Right forelimb (tissue), 1 donor: ENCODE data around the gene ZRANB2.
A peak's percentile ranks its signal among the peaks of the same experiment; 100 is the strongest.

ENCODE experiments used
- DNase-seq: peaks from one replicate; pipeline ENCODE4 v3.0.0-alpha.2; 2018

Gene ZRANB2

DNA sequence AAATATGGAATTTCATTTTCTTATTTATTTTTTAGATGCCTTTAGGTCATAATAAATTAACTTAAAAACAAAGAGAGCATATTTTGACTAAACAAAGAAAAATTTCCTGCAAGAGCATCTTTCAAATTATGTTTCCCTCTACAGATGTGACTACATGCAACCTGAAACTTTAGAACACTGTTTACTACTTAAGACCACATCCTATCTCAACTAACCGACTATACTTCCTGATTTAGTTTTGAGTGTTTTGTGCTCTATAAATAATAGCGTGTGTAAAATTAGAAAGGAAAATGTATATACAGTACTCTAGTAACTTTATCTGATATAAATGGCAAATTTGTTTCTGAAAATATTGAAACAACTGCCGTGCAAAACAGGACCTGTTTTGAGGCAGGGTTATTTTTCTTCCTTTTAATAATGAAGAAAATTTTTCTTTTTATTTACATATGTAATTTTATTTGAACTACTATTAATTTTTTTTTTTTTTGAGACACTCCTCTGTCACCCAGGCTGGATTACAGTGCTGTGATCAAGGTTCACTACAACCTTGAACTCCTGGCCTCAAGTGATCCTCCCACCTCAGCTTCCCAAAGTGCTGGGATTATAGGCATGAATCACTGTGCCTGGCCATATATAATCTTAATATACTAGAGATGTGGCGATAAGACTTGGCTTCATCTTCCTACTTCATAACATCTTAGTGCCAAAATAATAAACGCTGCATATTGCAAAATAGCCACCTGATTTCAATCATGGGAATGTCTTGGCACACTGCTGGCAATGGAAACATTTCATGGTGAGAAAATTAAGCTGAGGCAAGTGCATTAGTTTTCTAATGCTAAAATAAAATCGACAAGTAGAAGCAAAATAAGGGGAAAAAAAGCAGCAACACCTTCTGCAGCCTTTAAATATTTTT is 12.3 kb downstream of the ZRANB2 start:
- no peak for DNase-seq

DNA sequence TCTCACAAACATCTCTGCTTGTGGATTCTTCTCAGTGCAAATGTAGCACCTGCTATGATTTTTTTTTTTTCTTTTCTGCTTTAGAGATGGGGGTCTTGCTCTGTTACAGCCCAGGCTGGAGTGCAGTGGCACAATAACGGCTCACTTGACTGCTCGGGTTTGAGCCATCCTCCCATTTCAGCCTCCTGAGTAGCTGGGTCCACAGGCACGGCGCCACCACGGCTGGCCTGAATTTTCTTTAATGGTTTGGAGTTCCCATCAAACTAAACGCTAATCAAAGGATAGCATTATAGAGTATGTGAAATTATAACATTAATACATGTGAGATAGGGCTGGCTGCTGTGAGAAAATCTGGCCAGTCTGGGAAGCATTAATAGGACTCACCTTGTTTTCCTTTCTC is 26.0 kb downstream of the ZRANB2 start:
- DNase-seq: no peak

DNA sequence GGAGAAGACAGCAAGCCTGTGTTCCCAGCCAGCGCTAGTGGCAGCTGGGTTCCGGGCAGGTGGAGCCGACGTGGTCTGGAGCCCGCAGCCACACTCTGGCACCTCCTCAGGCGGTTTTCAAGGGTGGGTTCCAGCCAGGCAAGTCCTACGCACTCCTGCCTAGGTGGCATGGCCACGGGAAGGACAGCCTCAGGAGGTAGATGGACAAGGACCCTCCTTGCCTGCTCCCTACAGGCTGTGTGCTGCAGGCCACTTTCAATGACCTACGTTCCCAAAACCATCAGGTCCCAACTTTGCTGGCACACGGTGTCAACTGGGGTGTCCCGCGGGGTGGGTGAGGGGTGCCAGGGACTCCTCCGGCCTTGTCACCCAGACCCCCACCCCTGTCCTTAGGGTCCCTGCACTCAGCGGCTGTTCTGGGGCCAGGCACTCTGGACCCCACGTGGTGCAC is 26.5 kb downstream of the ZRANB2 start:
- DNase-seq: no peak

DNA sequence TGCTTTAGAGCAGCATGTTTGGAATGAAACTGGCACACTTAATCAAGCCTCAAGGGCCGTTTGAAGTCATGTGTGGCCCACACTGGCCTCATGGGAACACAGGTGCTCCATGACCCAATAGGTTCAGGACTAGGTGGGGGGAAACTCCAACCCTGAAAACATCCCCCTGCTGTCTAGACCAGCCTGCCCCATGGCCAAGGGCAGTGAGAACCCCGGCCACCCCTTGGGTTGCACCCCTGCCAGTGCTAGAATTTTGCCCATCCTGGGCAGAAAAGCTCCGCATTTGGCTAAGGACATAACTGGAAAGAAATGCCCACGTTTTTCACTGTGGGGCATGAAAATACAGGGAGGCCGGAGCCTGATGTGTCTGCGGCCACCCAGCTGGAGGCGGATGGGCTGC is 27.1 kb downstream of the ZRANB2 start:
- no peak for DNase-seq

DNA sequence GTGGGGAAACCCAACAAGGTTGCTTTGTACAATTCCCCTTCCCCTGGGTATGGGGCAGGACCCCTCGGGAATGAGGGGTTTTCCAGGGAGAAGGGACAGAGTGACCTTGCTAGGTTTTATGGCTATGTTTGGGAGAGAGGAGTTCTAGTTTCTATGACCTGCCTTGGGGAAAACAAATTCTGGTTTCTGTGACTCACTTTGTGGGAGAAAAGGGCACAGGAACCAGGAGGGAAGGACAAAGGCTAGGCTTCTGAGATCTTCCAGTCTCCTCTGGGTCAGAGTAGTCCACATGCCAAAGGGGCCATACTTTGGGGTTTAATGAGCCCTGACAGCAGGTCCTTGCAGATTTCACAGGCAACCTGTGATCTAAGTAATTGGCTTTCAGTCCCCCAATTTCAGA is 27.7 kb downstream of the ZRANB2 start:
- no peak for DNase-seq

DNA sequence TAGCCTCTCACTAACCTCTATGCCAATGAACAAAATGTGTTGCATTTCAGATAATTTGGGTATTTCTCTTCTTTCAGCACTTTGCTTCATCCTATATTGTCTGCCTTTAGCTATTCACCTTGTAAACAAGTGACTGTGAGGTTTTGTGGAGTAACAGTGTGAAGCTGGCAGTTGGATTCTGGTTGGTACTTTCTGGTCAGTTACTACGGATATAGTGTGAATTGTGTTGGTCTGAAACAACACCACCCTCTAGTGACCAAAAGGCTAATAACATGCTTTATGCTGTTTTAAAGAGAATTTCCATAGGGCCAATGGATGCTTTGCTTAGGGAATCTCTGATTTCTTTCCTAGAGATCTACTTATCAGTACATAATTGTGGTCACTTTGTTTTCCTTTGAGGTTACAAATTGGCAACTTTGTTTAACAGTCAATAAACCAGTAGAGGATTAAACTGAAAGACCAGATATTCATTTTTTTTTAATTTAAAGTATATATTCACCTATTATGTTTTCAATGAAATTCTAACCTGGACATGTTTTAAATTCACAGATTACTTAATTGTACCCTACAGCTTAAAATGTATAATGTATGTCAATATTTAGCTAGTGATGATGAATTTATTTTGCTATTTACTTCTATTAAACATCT is 30.8 kb downstream of the ZRANB2 start:
- DNase-seq: no peak

DNA sequence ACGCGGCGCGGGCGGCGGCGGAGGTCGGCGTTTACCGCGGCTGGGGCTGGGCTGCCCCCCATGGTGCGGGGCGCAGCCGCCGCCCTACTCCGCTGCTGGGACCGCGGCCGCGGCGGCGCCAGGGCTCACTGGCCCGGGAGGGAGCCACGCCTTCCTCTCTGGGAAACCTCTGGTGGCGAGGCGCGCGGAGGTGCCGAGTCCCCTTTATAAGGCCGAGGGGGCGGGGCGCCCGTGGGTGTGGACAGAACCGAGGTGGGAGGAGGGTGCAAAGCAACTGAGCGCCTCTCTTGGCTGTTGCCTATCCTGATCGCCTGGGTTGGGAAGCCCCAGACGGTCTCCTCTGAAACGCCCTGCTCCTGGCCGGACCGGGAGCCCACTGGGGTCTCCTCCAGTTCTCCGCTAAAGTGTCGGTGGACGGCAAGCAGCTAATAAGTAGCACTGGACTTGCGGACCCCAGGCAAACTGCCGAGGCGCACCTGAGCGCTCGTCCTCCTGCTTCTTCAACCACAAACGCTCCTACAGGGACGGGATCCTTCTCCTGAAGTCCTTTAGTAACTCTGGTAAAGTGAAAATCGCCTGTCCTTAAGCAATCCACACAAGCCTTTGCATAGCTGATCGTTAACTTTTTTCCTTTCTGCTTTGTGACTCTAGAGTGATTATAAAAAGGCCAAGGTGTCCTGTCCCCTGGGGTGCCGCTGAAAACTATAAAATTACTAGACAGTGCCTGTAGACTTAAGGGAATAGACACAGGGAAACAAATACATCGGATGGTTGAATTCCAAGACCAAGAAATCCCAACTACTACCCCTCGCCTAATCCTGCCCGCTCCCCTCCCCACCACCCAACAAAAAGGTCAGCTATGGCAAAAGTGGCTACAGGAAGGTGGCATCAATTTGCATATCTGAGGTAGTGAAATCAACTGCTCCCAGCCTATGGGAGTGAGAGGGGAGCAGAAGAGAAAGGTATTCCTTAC is 32.9 kb downstream of the ZRANB2 start, which contains the start of gene PTGER3:
PTGER3 (minus strand) TSS at position 182 of the 973 bp plus-strand sequence. CDS start 239 bp downstream, outside the sequence.
- peak; percentile 61 for DNase-seq

DNA sequence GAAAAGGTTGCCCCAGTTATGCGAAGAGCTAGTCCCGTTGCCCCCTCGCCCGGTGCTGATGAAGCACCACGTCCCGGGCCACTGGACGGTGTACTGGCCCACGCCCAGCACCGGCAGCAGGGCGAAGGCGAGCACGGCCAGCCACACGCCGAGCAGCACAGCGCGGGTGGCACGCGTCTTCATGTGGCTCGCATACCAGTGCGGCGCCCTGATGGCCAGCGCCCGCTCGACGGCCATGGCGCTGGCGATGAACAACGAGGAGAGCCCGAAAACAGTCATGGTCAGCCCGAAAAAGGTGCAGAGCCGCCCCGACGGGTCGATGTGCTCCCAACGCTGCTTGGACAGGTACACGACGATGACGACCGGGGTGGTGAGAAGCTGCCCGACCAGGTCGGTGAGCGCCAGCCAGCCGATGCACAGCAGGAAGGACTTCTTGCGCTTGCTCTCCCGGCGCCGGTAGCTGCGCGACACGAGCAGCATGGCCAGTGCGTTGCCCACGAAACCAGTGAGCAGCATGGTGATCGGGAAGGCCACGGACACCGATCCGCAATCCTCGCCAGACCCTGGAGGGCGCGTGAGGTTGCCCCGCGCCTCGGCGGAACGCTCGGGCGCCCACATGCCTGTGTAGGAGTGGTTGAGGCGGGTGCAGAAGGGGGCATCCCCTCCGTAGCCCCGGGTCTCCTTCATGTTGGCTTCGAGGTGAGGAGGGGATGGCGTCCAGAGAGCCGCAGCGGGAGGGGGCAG is 33.8 kb downstream of the ZRANB2 start:
- DNase-seq: peak; percentile 50

DNA sequence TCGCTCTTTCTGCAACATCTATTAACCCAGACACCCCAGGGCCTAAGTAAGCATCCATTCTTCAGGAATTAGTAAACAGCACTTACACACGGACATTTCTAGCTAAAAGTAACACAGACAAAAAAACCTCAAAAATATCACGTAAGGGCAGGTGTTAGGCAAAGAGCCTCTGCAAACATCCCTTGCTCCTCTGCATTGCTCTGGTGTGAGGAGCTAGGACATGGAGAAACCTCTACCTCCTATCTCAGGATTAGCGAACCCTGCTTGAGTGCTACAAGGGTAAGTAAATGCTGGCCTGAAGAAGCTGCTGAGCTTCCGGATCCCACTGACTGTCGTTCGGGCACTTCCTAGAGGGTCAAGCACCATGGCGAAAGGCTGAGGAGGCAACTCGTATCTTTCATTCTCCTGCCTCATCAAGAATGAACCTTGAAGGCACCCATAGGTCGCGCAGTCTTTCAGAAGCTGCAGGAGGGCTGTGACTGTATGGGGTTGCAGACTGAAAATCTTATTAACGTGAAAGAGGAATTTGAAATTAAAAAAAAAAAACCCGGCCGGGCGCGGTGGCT is 35.3 kb downstream of the ZRANB2 start:
- DNase-seq: no peak

DNA sequence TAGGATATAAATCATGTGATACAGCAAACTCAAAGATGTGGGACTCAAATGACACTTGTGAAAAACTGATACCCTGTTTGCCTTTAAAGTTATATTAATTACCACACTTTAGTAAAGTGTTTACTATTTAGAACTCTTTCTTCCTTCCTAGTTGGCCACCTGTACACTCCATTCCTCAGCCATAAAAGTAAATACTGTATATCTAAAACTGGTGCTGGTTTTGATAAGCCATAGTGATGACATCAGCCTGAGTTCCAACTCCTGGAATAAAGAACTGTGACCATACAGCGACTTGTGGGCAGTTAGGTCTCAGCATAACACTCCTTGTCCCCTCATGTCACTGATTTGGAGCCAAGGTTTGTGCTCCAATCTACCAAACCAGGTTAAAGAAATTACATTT is 36.0 kb downstream of the ZRANB2 start:
- DNase-seq: no peak

DNA sequence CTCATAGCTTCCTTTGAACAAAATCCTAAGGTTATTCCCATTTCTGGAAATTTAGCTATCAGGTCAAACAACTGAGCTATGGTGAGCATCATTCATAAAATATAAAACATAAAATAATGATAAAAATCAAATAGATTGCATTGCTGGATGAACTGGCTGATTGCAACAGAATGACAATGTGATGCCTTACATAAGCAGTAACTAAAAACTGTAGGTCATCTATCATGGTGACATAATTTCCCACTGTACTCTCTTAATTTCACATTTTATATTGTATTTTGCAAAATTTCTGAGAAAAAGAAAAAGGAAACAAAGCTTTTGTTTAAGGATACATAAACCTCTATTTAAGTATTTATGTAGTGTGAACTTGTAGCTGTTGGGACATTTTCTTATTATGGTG is 37.8 kb downstream of the ZRANB2 start:
- DNase-seq: no peak

DNA sequence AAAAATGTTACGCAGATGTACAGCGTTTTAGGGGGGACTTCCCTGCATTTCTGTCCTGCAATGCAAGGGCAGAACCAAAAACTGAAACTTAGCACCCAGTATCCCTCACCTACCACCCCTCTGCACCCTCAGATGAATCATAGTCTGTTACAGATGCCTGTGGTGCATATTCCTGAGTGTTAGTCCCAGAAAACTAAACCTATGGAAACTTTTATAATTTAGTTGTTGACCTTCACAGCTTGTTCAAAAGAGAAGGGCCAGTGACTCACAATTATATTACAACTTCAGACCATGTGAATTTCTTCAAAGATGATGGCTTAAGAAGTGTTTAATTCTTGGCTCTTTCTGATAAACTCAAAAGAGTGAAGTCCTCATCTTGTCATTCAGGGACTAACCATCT is 39.0 kb downstream of the ZRANB2 start:
- DNase-seq: no peak

DNA sequence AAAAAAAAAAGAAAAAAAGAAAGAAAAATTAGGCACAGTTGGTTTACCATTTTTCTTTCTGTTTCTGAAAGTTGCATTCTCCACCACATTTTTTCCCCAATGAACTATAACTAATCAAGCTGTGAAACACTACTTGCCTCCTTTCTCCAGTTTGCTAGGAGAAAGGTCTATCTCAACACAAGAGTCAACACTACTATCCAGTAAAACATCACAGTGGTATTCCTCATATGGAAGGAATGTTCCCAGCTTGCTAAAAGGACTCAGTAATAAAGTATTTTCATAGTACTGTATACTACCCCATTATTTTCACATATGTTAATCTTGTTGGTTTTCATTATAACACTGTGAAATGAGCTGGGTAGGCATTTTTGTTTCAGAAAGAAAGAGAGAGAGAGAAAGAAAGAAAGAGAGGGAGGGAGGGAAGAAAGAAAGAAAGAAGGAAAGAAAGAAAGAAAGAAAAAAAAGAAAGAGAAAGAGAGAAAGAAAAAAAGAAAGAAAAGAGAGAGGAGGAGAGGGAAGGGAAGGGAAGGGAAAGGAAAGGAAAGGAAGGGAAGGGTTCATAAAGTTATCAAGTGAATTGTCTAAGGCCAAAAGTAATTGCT is 41.1 kb downstream of the ZRANB2 start:
- DNase-seq: no peak

DNA sequence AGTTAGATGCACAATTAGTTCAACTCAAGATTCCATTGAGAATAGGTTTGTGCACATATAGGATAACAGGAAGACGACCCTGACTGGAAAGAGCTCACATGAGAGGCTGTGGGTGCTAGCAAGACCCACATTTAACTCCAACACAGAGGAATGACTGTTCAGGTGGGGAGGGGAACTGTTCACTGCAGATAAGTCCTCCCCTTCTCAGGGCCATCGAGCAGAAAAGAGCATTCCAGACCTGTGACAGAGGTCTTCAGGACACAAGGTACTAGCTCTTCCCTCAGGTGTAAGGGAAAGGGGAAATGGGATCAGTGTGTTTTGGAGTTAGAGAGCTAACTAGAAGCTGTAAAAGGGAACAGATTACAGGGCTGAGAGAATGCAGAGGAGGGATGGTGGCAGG is 41.9 kb downstream of the ZRANB2 start:
- no peak for DNase-seq

DNA sequence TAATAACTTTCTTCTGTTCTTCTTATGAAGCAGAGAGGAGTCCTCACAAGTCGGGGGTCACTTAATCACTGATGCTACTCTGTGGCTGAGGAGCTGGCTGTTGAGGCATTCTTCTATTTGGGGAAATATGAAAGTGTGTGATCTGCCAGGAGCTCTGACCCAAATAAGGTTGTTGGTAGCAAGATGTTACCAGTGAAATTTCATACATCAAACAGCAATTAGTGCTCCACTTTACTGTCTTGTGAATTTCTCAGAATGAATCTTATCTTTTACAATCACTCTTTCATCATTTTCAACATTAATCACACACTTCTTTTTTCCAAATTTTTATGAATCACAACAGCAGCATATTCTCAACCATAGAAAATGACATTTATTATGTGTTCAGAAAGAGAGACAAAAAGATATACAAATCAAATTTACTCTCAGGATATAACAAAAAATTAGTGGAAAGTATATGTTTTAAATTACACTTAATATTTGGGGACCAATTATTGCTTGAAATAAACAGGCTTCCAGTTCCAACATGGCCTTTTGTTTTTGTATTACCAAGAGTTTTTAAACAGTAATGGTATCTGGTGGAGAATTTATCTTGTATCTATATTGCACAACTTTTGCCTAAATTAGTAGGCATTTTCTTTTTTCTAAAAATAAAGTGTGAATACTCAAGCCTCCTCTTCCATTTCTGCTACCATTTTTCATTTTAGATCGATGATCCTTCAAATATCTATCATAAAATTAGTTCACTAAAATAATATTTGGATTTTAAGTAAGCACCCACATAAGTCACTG is 42.8 kb downstream of the ZRANB2 start:
- no peak for DNase-seq

DNA sequence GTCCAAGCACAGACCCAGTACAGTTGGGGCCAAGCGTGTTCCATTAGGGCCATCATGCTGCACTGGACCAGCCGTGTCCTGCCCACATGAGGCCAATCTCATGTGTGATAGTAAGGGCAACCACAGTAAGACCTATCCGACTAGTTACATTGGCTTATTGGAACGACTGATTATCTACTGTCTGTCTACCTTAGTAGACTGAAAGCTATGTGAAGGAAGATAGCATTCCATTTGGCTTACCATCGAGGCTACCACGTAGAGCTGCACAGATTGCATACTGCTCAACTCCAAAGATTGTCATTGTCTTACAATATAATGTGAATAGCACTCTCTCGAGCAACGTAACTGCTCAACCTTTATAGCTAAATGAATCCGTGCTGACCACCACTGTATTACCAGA is 43.8 kb downstream of the ZRANB2 start:
- DNase-seq: no peak

DNA sequence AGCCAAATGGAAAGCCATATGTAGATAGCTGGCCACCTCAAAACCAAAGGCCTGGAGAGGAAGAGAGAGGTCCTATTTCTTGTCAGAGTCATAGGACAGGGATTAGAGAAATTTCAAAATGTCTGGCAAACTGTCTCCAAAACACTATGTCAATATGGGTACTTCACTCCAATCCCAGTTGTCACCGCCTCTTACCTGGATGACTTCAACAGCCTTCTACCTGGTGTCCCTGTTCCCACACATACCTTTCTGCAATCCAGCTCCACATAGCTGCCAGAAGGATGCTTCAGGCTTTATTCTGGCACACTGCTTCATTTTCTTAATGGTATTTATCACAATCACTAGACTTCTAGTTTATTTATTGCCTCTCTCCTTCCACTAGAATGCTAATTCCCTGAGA is 47.7 kb downstream of the ZRANB2 start:
- DNase-seq: no peak

DNA sequence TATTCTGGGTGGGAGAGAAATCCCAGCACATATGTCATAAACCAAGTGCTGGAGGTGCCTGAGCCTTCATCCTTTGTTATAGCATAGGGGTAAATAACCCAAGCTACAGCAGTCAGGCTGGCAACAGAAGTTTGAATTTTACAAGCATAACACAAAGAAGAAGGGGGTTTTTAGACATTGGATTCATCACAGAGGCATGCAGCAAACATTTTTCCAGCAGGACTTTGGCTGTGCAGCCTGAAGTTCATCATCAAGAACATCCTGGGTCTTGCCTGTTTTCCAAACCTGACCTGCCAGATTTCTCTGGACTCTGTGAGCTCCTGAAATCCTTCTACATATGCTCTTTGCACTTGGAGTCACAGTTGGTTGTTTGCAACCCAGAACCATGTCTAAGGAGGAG is 49.4 kb downstream of the ZRANB2 start:
- no peak for DNase-seq

DNA sequence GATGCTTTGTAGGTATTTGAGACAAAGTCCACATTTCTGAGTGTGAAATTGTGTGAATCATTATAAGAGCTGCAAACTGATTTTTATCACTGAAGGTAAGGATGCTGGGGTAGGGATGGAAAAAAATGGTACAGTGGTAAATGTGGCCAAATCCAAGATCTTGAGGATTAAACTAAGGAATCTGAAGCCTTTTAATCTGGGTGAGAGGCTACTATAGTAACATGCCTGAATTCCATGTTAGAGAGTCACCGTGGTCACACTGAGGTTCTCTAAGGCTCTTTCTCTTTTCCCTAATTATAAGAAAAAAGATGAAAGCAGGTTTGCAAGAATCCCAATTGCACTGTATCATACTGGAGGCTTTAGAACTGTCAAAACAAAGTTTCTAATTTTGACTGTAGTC is 50.8 kb downstream of the ZRANB2 start:
- DNase-seq: no peak

DNA sequence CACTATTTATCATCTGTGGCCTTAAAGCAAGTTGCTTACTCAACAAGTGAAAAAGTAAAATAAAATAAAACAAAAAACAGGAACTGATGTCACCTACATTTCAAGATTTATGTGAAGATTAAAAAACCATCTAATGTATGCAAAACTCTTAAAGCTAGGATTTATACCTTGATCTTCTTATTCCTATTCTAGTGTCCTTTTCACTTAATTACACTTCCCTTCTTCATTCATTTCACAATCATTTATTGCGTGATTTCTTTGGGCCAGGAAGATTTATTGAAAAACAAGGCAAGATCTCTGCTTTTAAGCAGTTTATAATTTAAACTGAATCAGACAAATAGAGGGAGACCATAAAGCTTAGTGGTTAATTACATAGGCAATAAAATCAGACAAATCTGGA is 51.9 kb downstream of the ZRANB2 start:
- no peak for DNase-seq

DNA sequence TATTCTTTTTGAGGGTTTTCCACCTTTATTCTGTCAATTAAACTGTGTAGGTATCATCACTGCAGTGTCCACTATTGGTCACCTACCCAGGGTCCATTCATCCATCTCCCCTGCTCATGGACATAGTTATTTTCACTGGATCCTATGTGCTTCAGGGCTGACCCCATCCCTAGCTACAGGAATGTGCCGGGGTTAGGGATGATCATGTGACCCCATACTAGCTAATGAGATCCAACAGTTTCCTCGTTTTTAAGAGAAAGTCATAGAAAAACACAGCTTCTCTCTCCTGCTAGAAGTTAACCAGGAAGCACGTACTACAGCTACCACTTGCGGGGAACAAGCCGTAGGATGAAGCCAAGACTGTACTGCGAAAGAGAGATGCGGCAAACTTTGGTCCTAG is 52.8 kb downstream of the ZRANB2 start:
- no peak for DNase-seq
